ENCODE measurements around the gene MED12L.

The MED12L gene

DNA sequence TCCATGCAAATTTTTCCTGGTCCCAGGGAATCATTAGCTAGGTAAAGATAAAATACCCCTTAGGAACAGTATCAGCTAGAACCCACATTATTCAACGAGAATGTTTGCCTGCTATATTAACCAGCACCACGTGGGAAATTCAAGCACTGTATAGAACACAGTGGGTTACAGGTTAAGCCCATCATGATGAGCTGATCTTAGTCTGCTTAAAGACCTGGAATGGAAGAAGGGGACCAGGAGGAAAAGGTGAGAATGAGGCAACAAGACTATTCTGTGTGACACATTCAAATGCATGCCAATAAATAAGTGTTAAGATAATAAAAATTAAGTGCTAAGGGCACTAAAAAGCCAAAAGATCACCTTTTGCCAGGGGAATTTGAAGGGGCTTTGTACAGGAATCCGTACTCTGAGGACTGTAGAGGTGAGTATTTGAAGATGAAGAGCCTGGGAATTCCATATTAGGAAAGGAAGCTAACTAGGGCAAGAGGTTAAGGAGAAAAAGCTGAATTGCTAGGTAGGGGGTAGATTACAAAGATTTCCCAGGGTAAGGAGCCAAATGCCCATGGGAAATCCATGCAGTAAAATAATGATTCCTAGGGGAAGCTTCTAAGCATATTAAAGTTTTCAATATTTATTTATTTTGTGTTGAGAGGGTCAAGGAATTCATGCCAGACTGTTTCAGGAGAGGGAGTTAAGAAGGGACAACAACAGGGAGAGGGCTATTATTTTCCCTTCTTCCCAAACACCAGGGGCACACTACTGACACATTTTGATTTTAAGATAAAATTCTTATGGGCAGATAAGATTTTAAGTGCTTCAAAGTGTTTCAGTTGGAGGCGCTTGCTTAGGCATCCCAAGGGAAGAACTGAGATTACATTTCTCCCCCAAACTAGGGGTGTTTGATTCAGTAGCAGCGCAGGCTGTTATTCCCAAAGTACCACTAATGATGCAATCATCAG is 2.3 kb upstream of the MED12L start:
- DNase-seq (ENCODE audit: insufficient read length, low spot score) (no peak), FAIRE-seq (no peak)
- no peak for TF ChIP-seq POLR2A (IDR thresholded peaks at IDR 0.05; ENCODE audit: low read depth, low read length)

DNA sequence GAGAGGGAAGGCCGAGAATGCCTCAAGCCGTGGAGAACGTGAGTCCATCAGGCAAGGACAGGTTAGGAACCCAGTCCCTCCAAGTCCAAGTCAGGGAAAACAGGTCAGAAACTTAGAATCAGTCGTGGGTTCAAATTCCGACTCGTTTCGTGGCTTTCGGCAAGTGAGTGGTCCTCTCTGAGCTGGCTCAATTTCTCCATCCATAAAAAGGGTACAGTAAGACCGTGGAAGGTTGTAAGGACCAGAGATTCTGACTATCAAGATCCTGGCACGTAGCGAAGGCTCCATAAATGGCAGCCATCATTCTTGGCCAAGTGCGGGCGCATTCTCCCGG is 604 bp upstream of the MED12L start:
- no peak for FAIRE-seq
- TF ChIP-seq POLR2A (IDR thresholded peaks at IDR 0.05; ENCODE audit: low read depth, low read length) = no peak
- DNase-seq (ENCODE audit: insufficient read length, low spot score) = no peak

DNA sequence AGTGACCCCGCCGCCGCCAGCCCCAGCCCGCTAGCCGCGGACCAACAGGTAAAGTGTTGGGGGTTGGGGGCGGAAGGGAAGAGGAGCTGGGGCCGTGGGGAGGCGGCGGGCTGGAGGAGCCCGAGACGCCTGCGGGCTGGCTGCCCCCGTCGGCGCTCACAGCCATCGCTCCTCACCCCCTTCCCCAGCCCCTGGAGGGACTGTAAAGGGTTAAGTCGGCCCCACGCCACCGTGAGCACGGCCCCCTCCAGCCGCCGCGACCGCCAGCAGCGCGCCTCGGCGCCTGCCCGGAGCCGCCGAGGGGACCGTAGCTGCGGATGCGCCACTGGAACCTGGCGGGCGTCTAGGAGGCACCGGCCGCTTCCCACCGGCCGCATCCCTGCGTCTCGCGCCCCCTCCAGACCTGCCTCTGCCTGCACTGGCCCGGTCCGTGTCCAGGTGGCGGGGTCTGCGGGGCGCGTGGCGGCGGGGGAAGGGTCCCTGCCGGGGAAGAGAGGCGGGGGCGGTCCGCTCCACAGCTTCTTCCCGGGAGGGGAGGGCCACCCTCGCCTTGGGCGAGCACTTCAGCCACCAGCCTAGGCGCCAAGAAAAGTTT is 522 bp downstream of the MED12L start:
- no peak for FAIRE-seq
- DNase-seq (ENCODE audit: insufficient read length, low spot score) = no peak
- TF ChIP-seq POLR2A (IDR thresholded peaks at IDR 0.05; ENCODE audit: low read depth, low read length) = no peak

DNA sequence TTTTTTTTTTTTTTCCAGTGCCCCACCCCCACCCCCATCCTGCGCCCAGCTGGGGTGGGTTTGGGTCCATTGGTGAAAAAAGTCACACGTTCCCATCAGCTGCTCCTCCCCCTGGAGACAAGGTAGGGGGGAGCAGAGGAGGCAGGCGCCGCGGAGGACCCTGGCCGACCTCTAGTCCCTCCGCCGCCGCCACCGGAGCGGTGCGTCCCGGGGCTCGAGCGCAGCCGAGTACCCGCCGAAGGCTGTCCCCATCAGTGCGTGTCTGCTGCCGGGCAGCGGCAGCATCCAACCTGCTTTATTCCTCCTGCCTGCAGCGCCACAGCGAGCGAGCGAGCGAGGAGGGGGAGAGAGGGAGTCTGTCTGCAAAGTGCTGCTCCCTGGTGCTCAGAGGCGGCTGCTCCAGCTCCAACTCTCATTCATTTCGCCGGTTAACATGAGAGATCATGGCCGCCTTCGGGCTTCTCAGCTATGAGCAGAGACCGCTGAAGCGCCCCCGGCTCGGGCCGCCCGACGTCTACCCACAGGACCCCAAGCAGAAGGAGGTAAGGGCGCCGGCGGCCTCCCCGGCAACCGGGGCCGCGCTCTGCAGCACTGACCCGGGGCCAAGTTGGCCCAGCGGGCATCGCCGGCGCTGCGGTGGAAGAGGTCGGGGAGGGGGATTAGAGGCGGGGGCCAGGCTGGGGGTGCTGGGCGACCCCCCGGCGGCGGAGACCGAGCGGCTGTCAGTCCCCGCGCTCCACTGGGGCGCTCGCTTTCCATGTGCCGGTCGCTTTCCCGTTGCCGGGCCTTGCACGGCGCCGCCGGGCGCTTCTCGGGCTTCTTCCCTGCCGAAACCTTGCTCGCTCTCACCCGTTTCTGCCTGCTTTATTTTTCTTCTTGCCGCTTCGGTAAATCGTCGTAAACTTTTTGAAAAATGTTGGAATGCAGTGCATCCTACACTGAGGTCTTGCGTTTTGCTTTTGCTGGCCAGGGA is 1.3 kb downstream of the MED12L start:
- FAIRE-seq = no peak
- DNase-seq (ENCODE audit: insufficient read length, low spot score) = no peak
- no peak for TF ChIP-seq POLR2A (IDR thresholded peaks at IDR 0.05; ENCODE audit: low read depth, low read length)

DNA sequence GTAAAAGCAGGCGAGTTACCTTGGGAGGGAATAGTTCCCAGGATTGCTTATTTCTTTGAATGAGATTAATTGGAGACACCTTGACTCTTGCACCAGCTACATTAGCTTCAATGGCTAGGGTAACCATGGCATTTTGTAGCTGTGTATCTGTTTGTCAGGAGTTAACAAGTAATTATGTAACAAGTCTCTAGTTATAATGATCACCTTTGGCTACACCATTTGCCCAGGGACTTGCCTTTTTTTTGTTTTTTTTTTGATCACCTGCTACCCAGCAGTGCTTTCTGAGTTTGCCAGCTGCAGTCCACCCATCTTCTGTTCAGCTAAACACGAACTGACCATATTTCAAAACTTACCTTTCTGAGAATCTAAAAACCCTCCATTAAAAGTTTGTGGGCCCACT is 2.2 kb downstream of the MED12L start:
- FAIRE-seq (no peak), DNase-seq (ENCODE audit: insufficient read length, low spot score) (no peak)
- no peak for TF ChIP-seq POLR2A (IDR thresholded peaks at IDR 0.05; ENCODE audit: low read depth, low read length)

DNA sequence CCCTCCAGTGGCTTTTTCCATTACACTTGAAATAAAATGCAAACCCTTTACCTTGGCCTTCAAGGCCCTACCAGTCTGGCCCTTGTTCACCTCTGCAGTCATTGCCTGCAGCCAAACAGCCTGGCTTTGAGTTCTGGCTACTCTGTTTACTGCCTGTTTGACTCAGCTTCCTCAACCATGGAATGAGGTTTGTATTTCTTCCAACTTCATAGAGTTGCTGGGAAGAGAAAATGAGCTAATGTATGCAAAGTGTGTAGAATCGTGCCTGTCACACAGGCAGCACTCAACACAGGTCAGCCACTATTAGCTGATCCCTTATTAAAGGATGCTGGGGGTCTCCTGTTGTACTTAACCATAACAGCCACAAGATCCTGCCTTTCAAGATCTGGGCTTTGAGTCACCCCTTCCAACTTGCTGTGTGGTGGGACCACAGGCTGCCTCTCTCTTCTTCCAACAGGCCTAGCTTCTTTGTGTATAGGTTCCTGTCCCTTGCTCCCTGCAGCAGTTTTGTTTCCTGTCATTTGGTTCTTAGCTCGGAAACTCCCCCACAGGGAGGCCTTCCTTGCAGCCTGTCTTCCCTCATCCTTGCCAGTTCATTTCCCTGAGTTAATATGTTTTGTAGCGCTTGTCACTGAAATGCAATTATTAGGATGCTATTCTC is 6.4 kb downstream of the MED12L start:
- no peak for DNase-seq (ENCODE audit: insufficient read length, low spot score)
- no peak for FAIRE-seq
- TF ChIP-seq POLR2A (IDR thresholded peaks at IDR 0.05; ENCODE audit: low read depth, low read length) = no peak

DNA sequence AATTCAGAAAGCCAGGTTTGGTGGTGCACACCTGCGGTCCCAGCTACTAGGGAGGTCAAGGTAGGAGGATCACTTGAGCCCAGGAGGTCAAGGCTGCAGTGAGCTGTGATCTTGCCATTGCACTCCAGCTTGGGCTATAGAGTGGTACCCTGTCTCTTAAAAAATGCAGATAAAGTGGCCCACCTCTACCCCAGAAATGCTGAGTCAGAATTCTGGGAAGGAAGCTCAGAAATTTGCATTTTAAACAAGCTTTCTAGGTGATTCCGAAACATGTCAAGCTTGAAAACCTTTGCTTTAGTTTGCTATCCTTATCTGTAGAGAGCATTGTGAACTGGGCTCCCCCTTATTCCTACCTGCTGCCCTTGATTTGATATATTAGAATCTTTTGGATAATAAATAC is 7.7 kb downstream of the MED12L start:
- FAIRE-seq (no peak), DNase-seq (ENCODE audit: insufficient read length, low spot score) (no peak)
- no peak for TF ChIP-seq POLR2A (IDR thresholded peaks at IDR 0.05; ENCODE audit: low read depth, low read length)

DNA sequence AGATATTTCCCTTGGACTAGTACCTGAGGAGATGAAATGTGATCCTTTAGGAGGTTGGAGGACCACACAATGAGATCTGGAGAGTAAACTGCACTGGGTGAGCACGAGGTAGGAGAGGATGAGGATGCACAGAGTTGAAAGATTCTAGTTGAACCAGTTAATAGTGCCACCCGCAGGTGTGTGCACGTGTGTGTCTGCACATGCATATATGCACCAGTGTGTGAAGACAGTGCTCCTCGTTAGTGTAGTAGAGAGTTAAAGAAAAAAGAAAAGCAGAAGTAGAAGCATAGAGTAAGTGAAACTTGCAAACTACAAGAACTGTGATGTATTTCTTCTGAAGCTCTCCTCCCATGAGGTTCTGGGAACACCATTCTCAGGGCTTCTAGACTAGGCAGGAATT is 8.4 kb downstream of the MED12L start:
- no peak for TF ChIP-seq POLR2A (IDR thresholded peaks at IDR 0.05; ENCODE audit: low read depth, low read length)
- DNase-seq (ENCODE audit: insufficient read length, low spot score) = no peak
- no peak for FAIRE-seq

DNA sequence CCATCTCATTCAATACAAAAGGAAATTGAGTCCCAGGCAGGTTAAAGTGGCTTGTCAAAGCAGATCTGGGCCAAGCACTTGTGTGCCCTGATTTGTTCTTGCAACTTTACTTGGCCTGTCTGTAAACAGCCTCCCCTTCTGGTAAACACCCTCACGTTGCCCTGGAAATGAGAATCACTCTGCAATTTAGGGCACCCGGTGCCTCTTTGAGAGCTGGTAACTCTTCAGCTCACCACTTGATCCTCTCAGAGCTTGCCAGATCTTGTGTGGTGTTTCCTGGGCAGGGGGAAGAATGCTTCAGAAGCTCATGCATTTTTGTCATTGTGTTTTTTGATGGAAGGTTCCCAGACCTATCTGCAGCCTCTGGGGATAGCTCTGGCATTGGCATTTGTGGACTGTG is 11.3 kb downstream of the MED12L start:
- TF ChIP-seq POLR2A (IDR thresholded peaks at IDR 0.05; ENCODE audit: low read depth, low read length) = no peak
- FAIRE-seq (no peak), DNase-seq (ENCODE audit: insufficient read length, low spot score) (no peak)

DNA sequence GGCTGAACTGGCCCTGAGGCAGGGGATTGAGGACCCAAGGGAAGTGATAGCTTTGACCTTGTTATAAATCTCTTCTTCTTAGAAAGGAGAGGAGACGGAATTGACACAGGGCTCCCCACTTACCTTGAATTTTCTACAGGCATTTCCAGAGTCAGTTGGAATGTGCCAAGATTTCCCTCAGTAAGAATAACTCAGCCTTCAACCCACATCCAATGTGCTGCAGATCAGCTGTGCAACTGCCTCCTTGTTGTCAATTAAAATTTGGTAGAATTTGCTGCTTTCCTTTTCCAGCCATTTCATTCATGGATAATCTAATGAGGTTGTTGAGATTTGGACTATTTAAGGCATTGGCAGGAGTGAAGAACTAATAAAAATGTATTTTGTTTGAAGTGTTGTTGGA is 14.6 kb downstream of the MED12L start:
- FAIRE-seq (no peak), DNase-seq (ENCODE audit: insufficient read length, low spot score) (no peak)
- TF ChIP-seq POLR2A (IDR thresholded peaks at IDR 0.05; ENCODE audit: low read depth, low read length) = no peak

DNA sequence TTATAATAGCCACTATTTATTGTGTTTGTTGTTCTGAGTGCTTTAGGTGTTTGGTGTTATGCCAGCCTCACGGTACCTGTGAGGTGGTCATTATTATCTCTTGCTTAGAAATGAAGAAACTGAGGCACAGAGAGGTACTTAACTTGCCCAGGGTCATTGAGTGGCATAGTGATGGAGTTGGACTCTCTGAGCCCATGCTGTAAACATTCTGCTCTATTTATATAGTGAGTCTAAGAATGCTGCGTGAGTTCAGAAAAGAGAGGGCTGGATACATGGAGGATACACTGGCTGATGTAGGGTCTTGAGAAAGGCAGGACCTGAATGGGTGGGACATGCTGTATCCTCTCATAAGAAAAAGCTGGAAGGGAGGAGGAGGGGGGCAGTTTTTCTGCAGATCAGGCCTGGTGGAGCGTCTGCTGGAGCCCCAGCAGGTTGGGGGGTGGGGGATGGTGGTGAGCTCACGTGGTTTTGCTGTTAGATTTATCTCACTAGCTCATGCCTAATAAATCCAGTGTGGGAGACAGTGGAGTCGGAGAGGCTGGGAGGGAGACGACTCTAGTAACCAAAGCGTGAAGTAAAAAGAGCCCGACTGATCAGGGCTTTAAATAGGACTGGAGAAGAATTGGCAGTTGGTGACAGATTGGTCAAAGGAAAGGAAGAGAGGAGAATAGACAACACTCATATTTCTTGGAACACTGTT is 16.0 kb downstream of the MED12L start:
- FAIRE-seq (no peak), DNase-seq (ENCODE audit: insufficient read length, low spot score) (no peak)
- TF ChIP-seq POLR2A (IDR thresholded peaks at IDR 0.05; ENCODE audit: low read depth, low read length) = no peak

DNA sequence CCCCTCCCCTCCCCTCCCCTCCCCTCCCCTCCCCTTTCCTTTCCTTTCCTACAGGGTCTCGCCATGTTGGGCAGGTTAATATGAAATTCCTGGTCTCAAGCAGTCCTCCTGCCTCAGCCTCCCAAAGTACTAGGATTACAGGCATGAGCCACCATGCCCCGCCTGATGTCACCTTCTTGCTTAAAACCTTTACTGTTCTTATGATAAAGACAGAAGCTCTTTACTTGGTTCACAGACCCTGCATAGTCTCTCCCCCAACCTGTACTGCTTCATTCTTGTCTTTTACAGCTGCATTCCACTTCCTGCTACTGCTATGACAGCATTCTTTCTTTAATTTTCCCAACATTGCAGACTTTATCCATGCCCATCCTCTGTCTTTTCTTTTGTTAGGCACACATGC is 20.8 kb downstream of the MED12L start:
- no peak for DNase-seq (ENCODE audit: insufficient read length, low spot score)
- FAIRE-seq = no peak
- no peak for TF ChIP-seq POLR2A (IDR thresholded peaks at IDR 0.05; ENCODE audit: low read depth, low read length)

DNA sequence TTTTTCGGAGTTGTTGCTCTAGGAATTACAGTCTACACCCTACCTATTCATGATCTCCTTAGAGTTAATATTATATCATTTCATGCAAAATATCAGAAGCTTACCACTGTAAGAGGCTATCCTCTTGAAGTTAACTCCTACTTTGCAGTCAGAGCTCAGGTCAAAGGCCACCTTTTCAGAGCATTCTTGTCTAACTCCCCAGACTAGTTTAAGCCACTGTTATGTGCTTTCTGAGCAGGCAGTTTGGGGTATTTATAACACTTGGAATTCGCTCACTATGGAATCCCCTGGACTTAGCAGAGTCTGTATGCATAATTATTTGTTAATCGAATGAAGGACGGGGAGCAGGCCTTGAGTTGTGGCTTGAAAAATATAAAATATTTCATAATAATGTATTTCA is 21.7 kb downstream of the MED12L start:
- no peak for FAIRE-seq
- TF ChIP-seq POLR2A (IDR thresholded peaks at IDR 0.05; ENCODE audit: low read depth, low read length) = no peak
- no peak for DNase-seq (ENCODE audit: insufficient read length, low spot score)
